Activated naive CD8-positive, alpha-beta T cell treated with anti-CD3 and anti-CD28 coated beads, Interleukin-2, amount 50 U/mL, for 16 hours (primary cell): ENCODE data around the gene ZNF613.
"Not testable (repeated sequence)": the region's sequence is repeated elsewhere in the genome, so short reads cannot be mapped to it uniquely, and the experiment has no call there.

Source experiments
- DNase-seq: peaks from one replicate; pipeline ENCODE4 v3.0.0-alpha.2; 2020; ENCODE audit warnings: low read depth, low spot score

The ZNF613 gene

DNA sequence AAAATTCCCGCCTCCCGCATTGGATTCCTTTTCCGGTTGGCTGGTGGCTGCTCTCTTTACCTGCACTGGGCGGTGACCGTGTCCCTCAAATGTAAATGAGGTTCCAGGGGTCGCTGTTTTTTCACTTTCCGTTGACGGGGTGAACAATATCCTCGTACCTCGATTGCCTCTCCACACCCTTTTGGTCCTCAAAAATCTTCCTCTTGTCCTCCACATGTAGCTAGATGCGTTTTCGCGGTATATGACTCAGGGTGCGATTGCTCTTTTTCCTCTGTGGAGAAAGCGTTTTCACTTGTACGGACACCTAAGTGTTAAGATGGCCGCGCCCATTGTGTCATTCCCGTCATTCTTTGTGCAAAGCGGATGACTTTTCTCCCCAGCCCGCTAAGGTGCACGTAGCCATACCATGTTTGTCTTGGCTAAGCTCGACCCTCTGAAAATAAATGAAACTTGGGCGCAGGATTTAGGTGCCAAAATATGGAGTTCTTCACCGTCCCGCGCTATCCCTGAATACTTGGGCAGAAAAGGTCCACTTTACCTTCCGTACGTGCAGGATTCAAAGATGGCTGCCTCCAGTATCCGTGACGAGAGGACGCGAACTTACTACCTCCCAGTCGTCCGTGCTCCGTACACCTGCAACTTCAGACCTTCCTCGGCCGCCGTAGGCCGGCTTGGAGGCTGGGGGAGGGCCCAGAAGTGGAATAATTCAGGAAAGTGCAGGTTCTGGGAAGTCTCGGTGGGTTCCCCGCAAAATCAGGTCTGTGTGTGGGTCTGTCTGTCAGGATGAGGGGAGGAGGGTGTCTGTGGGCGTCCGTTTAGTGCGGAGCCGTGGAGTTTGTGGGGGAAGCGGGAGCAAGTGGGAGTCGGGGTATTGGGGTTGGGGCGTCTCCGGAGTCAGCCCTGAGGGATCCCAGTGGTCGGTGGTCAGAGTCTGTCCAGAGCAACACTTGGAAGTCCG lies at the start of gene ZNF613:
TSS of gene ZNF613 (plus strand) at position 689 of the 958 bp plus-strand sequence. CDS start 8,749 bp downstream, outside the sequence.
- peak; percentile 67 for DNase-seq

DNA sequence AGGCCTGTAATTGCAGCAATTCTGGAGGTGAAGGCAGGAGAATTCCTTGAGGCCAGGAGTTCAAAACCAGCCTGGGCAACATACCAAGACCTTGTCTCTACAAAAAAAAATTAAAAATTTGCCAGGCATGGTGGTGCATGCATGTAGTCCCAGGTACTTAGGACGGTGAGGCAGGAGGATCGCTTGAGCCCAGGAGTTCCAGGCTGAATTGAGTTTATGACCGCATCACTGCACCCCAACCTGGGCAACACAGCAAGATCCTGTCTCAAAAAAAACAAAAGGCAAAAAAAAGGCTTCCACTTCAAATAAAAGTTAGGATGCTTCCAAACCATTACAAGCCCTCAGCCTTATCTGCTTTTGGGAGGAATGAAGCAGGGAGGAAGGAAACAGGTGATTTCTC lies 44.8 kb upstream of the ZNF613 start:
- DNase-seq = no peak

DNA sequence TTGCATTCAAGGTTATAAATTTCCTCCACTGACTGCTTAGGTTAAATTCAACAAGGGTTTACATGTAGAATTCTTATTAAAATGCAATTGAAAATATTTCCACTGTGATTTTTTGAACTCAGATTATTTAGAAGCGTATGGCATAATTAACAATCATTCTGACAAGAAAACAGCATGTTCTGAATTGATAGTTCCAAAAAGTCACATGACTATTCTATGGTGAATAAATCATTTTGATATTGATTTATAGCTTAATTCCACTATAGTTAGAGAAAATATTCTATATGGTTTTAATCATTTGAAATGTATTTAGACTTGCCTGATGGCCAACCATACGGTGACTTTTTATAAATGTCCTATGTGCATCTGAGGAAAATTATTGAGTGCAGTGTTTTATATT lies 42.6 kb upstream of the ZNF613 start:
- no peak for DNase-seq

DNA sequence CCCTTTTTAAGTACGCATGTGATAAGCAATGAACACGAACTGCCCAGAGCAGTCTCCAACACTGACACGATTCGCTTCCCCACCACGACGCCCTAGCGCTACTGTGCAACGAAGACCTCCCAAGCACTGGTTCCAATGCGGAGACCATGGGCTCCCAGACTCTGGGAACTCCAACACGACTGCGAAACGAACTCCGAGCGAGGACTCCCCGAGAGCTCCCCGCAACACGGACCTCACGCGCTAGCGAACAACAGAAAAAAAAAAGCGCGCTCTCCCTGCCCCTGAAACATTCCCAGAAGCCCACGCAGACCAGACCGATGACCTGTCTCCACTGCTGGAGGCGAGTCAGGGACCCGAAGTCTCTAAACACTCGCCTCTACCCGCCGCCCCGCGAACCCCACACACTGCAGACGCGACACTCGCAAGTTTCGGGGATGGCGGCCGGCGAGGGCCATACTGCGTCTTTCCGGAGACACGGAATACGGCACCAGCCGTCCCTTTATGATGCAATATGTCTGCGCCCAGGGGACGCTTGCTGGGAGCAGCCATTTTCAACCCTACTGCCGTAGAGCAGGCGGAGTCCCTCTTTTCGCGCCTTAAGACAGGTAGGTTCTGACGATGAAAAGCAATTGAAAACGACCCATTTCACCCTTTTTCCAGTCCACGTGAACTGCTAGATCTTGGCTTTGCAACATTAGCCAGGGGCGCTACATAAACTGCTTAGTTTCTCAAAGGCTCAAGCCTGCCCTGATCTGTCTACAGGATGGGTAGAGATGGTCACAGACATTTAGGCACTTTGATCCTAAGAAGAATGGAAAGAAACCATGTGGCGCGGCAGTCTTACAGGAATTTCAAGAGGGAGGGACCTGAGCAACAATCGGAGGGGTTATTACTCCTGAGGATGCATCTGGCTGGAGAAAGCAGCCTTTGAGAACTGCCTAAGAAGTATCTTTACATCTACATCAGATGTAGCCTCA lies 39.5 kb upstream of the ZNF613 start, which contains the start of gene ZNF577:
TSS of gene ZNF577 (minus strand) at position 430 of the 977 bp plus-strand sequence. CDS start 7,569 bp downstream, outside the sequence.
- no peak for DNase-seq

DNA sequence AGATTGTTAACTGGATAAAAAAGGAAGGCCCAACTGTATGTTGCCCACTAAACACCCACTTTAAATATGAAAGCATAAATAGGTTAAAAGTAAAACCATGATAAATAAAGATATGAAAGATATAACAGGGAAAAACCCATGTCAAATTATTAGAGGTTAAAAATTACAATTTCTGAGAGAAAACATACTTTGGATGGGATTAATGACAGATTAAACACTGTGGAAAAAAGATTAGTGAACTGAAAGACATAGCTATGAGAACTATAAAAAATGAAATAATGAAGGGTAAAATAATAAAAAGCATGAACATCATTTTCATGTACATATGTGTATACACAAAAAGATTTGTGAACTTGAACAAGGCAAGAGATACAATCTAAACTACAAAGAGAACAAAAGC lies 37.3 kb upstream of the ZNF613 start:
- no peak for DNase-seq

DNA sequence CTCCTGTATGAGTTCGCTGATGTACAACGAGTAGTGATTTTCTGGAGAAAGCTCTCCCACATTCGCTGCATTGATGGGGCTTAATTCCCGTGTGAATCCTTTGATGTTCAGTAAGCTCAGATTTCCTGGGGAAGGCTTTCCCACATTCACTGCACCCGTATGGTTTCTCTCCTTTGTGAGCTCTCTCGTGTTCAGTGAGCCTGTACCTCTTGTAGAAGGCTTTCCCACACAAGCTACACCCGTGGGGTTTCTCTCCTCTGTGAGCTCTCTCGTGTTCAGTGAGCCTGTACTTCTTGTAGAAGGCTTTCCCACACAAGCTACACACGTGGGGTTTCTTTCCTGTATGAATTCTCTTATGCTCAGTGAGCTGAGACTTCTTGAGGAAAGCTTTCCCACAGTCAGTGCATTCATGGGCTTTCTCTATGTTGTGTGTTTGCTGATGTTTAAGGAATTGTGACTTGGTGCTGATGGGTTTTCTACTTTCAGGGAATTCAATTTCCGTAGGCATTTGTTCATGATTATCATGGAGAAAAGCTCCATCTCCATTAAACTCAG lies 36.0 kb upstream of the ZNF613 start:
- no peak for DNase-seq

DNA sequence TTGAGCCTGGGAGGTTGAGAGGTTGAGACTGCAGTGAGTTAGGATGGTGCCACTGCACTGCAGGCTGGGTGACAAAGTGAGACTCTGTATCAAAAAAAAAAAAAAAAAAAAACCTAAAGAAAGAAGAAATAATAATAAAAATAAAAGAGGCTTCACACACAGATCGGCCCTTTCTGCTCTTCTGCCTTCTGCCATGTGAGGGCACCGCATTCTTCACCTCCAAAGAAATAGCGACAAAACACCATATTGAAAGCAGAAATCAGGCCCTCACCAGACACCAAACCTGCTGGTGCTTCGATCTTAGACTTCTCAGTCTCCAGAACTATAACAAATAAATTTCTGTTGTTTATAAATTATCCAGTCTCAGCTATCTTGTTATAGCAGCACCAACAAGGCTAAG lies 25.4 kb upstream of the ZNF613 start:
- no peak for DNase-seq

DNA sequence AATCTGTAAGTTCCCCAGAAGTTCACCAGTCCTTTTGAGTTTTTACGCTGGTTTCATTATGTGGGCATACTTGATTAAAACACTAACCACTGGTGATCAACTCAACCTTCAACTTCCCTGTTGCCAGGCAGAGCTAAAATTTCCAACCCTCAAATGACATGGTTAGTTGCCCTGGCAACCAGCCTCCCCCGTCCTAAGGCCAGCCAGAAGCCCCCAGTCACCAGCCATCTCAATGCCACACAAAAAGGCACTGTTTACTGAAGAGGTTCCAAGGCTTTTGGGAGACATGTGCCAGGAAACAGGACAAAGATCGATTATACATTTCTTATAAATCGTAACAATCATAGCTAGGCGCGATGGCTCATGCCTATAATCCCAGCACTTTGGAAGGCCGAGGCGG lies 24.1 kb upstream of the ZNF613 start:
- no peak for DNase-seq

DNA sequence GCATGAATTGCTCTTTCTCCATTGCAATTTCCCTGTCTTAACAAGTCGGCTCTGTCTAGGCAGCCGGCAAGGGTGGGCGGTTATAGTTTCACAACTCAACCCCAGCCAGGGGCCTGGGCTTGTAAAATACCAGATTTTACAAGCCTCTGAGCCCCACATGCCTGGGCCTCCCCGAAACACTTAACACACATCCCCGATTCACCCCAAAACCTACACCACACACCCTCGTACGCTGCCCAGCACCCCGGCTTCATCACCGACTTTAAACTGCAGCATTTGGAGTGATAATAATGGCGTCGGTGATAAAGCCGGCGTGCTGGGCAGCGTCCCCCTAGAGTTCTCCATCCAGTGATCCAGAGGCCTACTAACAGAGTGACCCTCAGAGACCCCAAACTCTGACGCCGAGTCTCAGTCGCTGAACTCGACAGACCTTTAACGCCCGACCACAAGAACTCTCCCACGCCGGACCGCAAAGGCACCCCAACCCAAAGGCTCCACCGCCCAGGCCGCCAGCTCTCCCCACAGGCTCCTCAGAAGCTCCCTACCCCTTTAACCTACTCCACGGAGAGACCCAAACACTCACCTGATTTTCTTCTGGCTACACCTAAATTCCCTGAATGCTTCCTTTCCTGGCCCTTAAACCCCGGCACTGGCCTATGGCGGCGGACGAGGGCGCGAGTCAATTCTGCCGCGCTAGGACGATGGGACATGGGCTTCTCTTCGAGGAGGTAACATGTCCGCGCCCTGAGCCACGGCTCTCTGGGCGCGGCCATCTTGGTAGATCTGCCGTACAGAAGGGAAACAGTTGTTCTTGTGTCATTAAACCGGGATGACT lies 22.7 kb upstream of the ZNF613 start, which contains the start of gene ZNF649:
TSS of gene ZNF649 (minus strand) at position 687 of the 835 bp plus-strand sequence. CDS start 4,910 bp downstream, outside the sequence.
- peak; percentile 49 for DNase-seq

DNA sequence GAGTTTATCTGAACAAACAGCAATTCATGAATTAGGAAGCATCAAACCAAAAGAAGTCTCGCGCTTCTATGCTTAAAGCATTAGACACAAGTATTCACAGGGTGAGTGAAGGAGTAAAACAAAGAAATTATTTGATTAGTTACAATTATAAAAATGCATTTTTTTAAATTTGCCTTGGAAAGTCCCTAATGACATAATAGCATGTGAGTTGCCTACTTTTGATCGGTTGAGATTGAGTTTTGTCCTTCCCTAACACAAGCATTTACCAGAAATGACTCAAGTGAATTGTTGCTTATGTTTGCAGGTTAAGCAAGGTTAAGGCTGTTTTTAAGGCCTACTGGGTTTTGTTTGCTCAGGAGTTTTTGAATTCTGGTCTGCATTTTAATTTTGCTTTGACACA lies 22.1 kb upstream of the ZNF613 start:
- DNase-seq = no peak

DNA sequence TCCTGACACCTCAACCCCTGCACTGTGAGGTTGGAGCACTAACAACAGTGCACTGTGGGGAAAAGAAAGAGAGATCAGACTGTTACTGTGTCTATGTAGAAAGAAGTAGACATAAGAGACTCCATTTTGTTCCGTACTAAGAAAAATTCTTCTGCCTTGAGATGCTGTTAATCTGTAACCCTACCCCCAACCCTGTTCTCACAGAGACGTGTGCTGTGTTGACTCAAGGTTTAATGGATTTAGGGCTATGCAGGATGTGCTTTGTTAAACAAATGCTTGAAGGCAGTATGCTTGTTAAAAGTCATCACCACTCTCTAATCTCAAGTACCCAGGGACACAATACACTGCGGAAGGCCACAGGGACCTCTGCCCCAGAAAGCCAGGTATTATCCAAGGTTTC lies 21.6 kb upstream of the ZNF613 start:
- DNase-seq = not testable (repeated sequence)

DNA sequence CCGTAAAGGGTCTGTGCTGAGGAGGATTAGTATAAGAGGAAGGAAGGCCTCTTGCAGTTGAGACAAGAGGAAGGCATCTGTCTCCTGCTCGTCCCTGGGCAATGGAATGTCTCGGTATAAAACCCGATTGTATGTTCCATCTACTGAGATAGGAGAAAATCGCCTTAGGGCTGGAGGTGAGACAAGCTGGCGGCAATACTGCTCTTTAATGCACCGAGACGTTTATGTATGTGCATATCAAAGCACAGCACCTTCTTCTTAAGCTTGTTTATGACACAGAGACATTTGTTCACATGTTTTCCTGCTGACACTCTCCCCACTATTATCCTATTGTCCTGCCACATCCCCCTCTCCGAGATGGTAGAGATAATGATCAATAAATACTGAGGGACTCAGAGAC lies 21.2 kb upstream of the ZNF613 start:
- not testable (repeated sequence) for DNase-seq

DNA sequence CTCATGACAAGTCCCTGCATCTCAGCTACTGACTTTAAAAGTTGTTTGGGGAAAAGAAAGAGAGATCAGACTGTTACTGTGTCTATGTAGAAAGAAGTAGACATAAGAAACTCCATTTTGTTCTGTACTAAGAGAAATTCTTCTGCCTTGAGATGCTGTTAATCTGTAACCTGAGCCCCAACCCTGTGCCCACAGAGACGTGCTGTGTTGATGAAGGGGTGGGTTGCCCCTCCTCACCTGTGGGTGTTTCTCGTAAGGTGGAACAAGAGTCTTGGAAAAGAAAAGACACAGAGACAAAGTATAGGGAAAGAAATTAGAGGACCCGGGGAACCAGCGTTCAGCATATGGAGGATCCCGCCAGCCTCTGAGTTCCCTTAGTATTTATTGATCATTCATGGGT lies 19.3 kb upstream of the ZNF613 start:
- not testable (repeated sequence) for DNase-seq

DNA sequence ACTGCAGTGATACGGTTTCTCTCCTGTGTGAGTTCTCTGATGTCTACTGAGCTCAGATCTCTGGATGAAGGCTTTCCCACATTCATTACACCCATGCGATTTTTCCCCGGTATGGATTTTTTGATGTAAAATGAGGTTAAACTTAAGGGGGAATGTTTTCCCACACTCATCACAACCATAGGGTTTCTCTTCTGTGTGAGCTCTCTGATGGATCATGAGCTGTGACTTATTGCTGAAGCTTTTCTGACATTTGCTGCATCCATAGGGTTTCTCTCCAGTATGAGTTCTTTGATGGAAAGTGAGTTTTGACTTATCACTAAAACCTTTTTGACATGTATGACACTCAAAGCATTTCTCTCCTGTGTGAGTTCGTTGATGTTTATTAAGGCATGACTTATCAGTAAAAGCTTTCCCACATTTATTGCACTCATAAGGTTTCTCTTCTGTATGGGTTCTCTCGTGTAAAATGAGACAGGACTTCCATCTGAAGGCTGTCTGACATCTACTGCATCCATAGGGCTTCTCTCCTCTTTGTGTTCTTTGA lies 11.9 kb upstream of the ZNF613 start:
- DNase-seq = no peak

DNA sequence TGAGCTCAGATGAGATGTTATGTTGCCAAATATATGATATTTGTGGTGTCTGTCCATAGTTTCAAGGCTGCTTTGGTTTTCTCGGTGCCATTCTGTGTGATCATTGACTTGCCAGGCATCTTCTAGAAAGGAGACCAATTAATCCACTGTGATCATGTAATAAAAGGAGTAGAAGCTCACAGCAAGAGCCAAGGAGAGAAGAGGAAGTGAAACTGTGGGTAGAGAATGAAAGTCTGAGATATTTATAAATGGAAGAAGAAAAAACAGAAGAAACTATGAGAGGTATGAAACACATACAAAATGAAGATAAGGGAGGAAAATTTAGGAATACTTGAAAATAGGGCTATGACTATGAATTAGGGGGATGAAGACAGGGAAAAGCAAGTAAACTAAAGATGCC lies 11.1 kb upstream of the ZNF613 start:
- no peak for DNase-seq

DNA sequence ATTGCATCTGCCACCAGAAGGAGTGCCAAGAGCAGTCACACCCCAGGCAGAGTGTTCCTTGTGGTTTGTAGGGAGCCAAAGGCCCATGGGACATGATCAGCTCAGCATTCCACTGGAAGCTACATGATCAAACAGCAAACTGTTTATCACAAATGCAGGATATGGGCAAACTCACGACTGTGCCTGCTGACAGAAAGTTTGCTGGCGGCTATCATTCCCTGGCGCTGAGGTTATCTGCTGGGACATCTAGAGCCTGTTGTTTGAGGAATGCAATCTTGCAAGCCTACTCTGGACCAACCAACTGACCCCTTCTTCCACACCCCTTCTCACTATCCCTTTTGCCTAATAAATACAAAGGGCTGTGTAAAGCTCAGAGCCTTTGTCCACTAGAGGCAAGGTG lies 7.7 kb upstream of the ZNF613 start:
- DNase-seq = no peak

DNA sequence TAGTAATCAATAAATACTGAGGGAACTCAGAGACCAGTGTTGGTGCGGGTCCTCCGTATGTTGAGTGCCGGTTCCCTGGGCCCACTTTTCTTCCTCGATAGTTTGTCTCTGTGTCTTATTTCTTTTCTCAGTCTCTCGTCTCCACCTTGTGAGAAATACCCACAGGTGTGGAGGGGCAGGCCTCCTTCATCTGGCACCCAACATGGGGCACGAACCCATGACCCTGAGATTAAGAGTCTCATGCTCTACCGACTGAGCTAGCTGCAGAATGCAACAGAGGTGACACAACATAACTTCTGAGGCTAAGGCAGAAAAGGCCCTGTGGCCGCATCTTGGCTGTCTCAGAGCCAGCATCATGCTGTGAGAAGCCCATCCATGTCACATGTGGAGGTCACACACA lies 5.3 kb upstream of the ZNF613 start:
- no peak for DNase-seq

DNA sequence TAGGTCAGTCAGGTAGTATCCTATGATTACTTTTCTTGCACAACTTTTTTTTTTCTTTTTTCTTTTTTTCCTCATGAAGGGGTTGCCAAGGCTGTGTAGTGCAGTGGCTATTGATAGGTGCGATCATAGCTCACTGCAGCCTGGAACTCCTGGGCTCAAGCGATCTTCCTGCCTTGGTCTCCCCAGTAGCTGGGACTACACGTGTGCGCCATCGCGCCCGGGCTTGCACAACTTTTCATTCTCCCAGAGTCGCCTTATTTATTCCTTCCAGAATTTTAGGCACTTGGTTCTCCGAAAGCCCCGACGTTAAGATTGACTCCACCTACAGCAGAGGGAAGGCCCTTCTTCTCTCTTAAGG lies 867 bp upstream of the ZNF613 start:
- DNase-seq = no peak

DNA sequence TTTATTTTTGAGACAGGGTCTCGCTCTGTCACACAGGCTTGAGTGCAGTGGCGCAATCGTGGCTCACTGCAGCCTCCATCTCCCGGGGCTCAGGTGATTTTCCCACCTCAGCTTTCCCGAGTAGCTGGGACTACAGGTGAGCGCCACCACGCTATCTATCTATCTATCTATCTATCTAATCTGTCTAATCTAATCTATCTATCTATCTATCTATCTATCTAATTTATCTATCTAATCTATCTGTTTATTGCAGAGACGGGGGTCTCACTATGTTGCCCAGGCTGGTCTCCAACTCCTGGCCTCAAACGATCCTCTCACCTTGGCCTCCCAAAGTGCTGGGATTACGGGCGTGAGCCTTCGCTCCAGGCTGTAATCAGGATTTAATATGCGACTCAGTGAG lies 587 bp downstream of the ZNF613 start:
- DNase-seq = no peak

DNA sequence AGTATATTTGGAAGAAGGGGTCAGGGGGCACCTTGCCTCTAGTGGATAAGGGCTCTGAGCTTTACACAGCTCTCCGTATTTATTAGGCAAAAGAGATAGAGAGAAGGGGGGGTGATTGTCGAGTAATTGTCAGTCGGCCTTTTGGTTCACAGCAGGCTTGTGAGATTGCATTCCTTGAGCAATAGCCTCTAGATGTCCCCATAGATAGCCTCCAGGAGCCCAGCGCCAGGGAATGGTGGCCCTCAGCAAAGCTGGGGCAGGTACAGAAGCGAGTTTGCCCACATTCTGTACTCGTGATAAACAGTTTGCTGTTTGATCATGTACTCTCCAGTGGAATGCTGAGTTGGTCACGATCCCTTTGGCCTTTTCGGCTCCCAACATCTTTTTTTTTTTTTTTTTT lies 4.6 kb downstream of the ZNF613 start:
- no peak for DNase-seq

DNA sequence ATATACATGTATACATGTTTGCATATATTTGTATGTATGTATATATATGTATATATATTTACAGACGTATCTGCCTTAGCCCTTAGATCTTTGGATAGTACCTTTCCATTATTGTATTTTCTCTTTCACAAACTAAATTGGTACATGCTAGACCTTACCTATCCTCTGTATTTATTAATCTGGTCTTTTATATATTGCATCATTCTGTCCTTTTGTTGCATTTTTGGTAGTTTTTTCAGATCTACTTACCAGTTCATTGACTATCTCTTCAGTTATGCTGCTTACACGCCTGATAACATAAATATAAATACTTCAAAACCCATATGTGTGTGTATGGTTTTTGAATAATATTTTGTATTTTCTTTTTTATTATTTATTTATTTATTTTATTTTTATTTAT lies 11.7 kb downstream of the ZNF613 start:
- no peak for DNase-seq
